Lower leg skin (tissue), 4 donors: ENCODE results near the gene IDE. TPM values are rescaled to one million over a fixed set of nuclear protein-coding genes. Genes with fewer than 3 reads are reported as not detected.

Experiments used
- DNase-seq, 2 donors: peaks; one replicate each; pipeline ENCODE4 v3.0.0-alpha.2; 2019; ENCODE audit warnings: low spot score in 2 of 2
- H3K4me3 ChIP-seq: fragments of 200-600 bp; sonication (generic); 2 replicates; pipeline ENCODE4 v1.5.1; 2017; ENCODE audit warnings: mild to moderate bottlenecking, low read depth; ENCODE audit not compliant: poor library complexity, severe bottlenecking
- CTCF ChIP-seq, 3 donors: fragments of 450-650 bp; IDR thresholded peaks; one replicate each; pipeline ENCODE4 v1.5.1; 2016; ENCODE audit warnings: antibody characterized with exemption in 3 of 3, mild to moderate bottlenecking in 3 of 3, moderate library complexity in 2 of 3
- POLR2A ChIP-seq, 2 donors: fragments of 450-650 bp; IDR thresholded peaks; one replicate each; pipeline ENCODE4 v1.6.1; 2016 to 2017; ENCODE audit warnings: antibody characterized with exemption in 2 of 2, mild to moderate bottlenecking in 1 of 2, moderate library complexity in 1 of 2
- WGBS, 2 donors: methylation state at CpG; one replicate each; pipeline ENCODE4 v1.1.5; 2018; 5-methylcytosine and 5-hydroxymethylcytosine counted together
- intact Hi-C: fragments of 100-400 bp; cut with DNase I; formaldehyde crosslinking; loops from one replicate; pipeline ENCODE4 v1.15.0; 2023; ENCODE audit warnings: low total_unique reads
- total RNA-seq, 4 donors: library from RNA; depleted of rRNA; stranded (reverse); fragments of >200 nt; gene quantifications; one replicate each; pipeline ENCODE4 v1.1.0, GENCODE V29; 2016

The IDE gene
- total RNA-seq, 4 donors from 2014 or later: 189 to 443 (median 287) TPM

GRCh38 chr10:92569071-92569470, 4.8 kb downstream of the IDE start:
- 52 to 55% methylated on average over 2 of the region's 2 CpGs for WGBS, 2 donors
- H3K4me3 ChIP-seq: no peak overlapping the region
- intact Hi-C loops: no loop called here
- TF ChIP-seq POLR2A (IDR thresholded peaks at IDR 0.05): no peak
- no peak for TF ChIP-seq CTCF (IDR thresholded peaks at IDR 0.05)
- DNase-seq: no peak

GRCh38 chr10:92567952-92568600, 5.8 kb downstream of the IDE start:
- no peak for TF ChIP-seq POLR2A (IDR thresholded peaks at IDR 0.05)
- TF ChIP-seq CTCF (IDR thresholded peaks at IDR 0.05): no peak
- no peak overlapping the region for H3K4me3 ChIP-seq
- WGBS, 2 donors: 84% methylated on average over 4 of the region's 4 CpGs
- intact Hi-C loops: no loop called here
- no peak for DNase-seq

- no peak overlapping the region for H3K4me3 ChIP-seq
- DNase-seq: no peak
- intact Hi-C loops: no loop called here
- TF ChIP-seq POLR2A (IDR thresholded peaks at IDR 0.05) (no peak), CTCF (IDR thresholded peaks at IDR 0.05) (no peak)
These were observed 11.5 kb downstream of the IDE start for GRCh38 chr10:92562424-92562823.

GRCh38 chr10:92559046-92559445, 14.8 kb downstream of the IDE start:
- 92 to 96% methylated on average over 4 of the region's 4 CpGs for WGBS, 2 donors

GRCh38 chr10:92553959-92554358, 19.9 kb downstream of the IDE start:
- TF ChIP-seq CTCF (IDR thresholded peaks at IDR 0.05) (no peak), POLR2A (IDR thresholded peaks at IDR 0.05) (no peak)
- no peak overlapping the region for H3K4me3 ChIP-seq
- no peak for DNase-seq
- intact Hi-C loops: no loop called here
- 95 to 100% methylated on average over 2 of the region's 2 CpGs for WGBS, 2 donors

More at GRCh38 chr10:92559046-92559445, 14.8 kb downstream of the IDE start:
- no peak overlapping the region for H3K4me3 ChIP-seq
- no peak for TF ChIP-seq CTCF (IDR thresholded peaks at IDR 0.05)
- no peak for TF ChIP-seq POLR2A (IDR thresholded peaks at IDR 0.05)
- DNase-seq: no peak
- intact Hi-C loops: no loop called here

GRCh38 chr10:92552310-92552709, 21.6 kb downstream of the IDE start:
- TF ChIP-seq CTCF (IDR thresholded peaks at IDR 0.05): no peak
- no peak for TF ChIP-seq POLR2A (IDR thresholded peaks at IDR 0.05)
- intact Hi-C loops: no loop called here
- WGBS, 2 donors: 94 to 98% methylated on average over 5 of the region's 5 CpGs

More at GRCh38 chr10:92552310-92552709, 21.6 kb downstream of the IDE start:
- DNase-seq: no peak
- H3K4me3 ChIP-seq: no peak overlapping the region
